ENCODE data around the gene COASY. TPM values are rescaled to one million over a fixed set of nuclear protein-coding genes. Genes with fewer than 3 reads are reported as not detected.

Gene COASY
- 51.7 and 62.7 TPM in 2 replicates for total RNA-seq
- long read RNA-seq, transcript COASY-201 (9 exons, 2,458 nt): minor isoform, 22 of 60 reads
- long read RNA-seq, transcript COASY-202 (10 exons, 2,071 nt): major isoform, 29 of 60 reads
- long read RNA-seq, partial matches to known transcripts: 1 of 60 reads
- long read RNA-seq, other reads (novel, unspliced or antisense): 8 of 60 reads

DNA sequence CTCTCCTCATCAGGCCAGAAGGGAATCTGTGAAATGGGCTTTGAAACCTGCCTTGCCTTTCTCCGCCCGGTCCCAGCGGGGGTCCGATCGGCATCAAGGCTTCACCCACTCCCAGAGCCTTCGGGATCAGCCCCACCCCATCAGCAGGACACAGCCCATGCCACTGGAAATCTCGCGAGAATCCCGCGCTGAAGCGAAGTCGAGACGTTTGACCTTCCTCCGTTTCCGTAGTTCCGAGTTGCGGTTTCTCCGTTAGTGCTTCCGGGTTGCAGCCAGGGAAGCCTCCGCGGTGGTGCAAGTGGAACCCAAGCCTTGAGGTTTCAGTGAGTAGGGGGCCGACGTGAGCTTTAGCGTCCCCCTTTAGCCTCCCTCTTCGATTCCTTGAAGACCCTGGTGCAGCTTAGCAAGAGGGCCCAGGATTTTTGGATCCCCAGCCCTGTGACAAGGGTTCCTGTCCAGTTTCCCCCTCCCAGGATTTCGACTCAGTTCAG, at the start of gene COASY:
Gene COASY (plus strand): TSS at position 252 of the 491 bp plus-strand sequence. CDS start 475 bp downstream, outside the sequence.
- Mint-ChIP-seq H3K9me3 (ENCODE audit: unreplicated experiment) (no peaks in the 10 kb centered on the region), H3K4me3 (ENCODE audit: unreplicated experiment) (peak within 1 kb of the TSS; percentile 88), H3K4me1 (ENCODE audit: unreplicated experiment) (peaks cover 38% of the 10 kb centered on the region), H3K27me3 (ENCODE audit: unreplicated experiment) (no peaks in the 10 kb centered on the region), H3K36me3 (ENCODE audit: unreplicated experiment) (no peaks in the 10 kb centered on the region), H3K27ac (ENCODE audit: unreplicated experiment) (peak within 1 kb of the TSS; percentile 96)
- TF ChIP-seq, protein P1, sequence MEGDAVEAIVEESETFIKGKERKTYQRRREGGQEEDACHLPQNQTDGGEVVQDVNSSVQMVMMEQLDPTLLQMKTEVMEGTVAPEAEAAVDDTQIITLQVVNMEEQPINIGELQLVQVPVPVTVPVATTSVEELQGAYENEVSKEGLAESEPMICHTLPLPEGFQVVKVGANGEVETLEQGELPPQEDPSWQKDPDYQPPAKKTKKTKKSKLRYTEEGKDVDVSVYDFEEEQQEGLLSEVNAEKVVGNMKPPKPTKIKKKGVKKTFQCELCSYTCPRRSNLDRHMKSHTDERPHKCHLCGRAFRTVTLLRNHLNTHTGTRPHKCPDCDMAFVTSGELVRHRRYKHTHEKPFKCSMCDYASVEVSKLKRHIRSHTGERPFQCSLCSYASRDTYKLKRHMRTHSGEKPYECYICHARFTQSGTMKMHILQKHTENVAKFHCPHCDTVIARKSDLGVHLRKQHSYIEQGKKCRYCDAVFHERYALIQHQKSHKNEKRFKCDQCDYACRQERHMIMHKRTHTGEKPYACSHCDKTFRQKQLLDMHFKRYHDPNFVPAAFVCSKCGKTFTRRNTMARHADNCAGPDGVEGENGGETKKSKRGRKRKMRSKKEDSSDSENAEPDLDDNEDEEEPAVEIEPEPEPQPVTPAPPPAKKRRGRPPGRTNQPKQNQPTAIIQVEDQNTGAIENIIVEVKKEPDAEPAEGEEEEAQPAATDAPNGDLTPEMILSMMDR (IDR thresholded peaks at IDR 0.05): no peak
- DNase-seq (ENCODE audit: extremely low spot score, unreplicated experiment): peak; percentile 98

DNA sequence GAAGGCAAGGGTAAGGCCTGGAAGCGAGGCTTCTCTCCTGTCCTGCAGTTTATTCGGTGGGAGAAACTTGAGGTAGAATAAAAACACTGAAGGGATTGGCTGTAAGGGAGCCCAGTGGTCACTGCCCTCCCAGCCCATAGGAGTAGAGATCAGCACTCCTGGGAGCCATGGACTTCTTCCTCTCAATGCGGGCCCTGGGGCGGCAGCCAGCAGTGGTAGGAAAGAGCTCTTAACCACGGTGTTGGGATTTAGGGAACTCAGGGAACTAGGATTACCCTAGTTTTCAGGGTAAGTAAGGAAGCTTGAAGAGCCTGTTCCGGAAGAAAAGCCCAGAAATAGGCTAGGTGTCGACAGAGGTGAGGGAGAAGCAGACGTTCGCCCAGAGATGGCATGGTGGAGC, 49.7 kb upstream of the COASY start:
- peaks cover 25% of the 10 kb centered on the region for H3K36me3 Mint-ChIP-seq (ENCODE audit: unreplicated experiment)
- no peaks in the 10 kb centered on the region for H3K9me3 Mint-ChIP-seq (ENCODE audit: unreplicated experiment)
- H3K27ac Mint-ChIP-seq (ENCODE audit: unreplicated experiment): no peak overlapping the region
- TF ChIP-seq, protein P1 (IDR thresholded peaks at IDR 0.05): no peak
- peaks cover 19% of the 10 kb centered on the region for H3K4me1 Mint-ChIP-seq (ENCODE audit: unreplicated experiment)
- H3K27me3 Mint-ChIP-seq (ENCODE audit: unreplicated experiment): no peaks in the 10 kb centered on the region
- H3K4me3 Mint-ChIP-seq (ENCODE audit: unreplicated experiment): no peak overlapping the region
- DNase-seq (ENCODE audit: extremely low spot score, unreplicated experiment): no peak

DNA sequence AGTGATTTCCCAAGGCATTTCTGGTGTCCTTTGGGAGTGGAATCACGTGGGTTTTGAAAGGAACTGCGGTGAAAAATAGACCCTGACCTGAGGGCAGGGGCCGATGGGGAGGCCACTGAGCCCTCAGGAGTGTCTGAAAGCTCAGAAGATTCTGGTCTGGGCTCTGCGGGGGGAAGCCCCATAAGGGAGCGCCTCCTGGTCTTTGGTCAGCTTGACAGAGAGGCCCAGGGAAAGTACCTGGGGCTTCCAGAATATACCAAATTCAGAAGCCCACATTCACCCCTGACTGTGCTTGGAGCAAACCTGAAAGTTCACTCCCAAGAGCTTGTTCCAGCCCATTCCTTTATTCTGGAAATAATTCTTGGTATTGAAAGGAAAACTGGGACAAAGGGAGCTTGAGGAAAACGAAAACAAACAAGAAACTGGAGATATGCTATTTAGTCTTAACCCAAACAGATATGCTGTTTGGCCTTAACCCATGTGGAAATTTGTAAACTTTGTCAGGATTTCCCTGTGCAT, 49.2 kb upstream of the COASY start:
- Mint-ChIP-seq H3K9me3 (ENCODE audit: unreplicated experiment) (no peaks in the 10 kb centered on the region), H3K27ac (ENCODE audit: unreplicated experiment) (peak overlapping the region; percentile 81), H3K27me3 (ENCODE audit: unreplicated experiment) (no peaks in the 10 kb centered on the region), H3K4me1 (ENCODE audit: unreplicated experiment) (peaks cover 25% of the 10 kb centered on the region), H3K4me3 (ENCODE audit: unreplicated experiment) (no peak overlapping the region), H3K36me3 (ENCODE audit: unreplicated experiment) (peaks cover 25% of the 10 kb centered on the region)
- TF ChIP-seq, protein P1 (IDR thresholded peaks at IDR 0.05): no peak
- DNase-seq (ENCODE audit: extremely low spot score, unreplicated experiment): no peak

DNA sequence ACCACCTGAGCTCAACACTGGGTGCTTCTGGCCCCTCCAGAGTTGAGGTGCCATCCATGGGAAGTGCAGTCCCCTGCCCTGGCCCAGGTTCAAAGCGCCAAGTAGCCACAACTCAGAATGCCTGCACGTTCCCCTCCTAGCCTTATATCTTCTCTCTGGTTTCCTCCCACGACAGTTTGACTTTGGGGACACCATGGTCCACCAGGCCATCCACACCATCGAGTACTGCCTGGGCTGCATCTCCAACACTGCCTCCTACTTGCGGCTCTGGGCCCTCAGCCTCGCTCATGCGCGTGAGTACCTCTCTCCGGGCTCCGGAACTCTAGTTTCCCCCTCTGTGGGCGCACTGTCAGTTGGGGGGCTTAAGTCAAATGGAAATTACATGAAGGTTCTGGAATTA, 48.3 kb upstream of the COASY start:
- H3K4me1 Mint-ChIP-seq (ENCODE audit: unreplicated experiment): peaks cover 34% of the 10 kb centered on the region
- no peaks in the 10 kb centered on the region for H3K27me3 Mint-ChIP-seq (ENCODE audit: unreplicated experiment)
- no peak overlapping the region for H3K27ac Mint-ChIP-seq (ENCODE audit: unreplicated experiment)
- TF ChIP-seq, protein P1 (IDR thresholded peaks at IDR 0.05): no peak
- H3K9me3 Mint-ChIP-seq (ENCODE audit: unreplicated experiment): no peaks in the 10 kb centered on the region
- no peak for DNase-seq (ENCODE audit: extremely low spot score, unreplicated experiment)
- no peak overlapping the region for H3K4me3 Mint-ChIP-seq (ENCODE audit: unreplicated experiment)
- peaks cover 19% of the 10 kb centered on the region for H3K36me3 Mint-ChIP-seq (ENCODE audit: unreplicated experiment)

DNA sequence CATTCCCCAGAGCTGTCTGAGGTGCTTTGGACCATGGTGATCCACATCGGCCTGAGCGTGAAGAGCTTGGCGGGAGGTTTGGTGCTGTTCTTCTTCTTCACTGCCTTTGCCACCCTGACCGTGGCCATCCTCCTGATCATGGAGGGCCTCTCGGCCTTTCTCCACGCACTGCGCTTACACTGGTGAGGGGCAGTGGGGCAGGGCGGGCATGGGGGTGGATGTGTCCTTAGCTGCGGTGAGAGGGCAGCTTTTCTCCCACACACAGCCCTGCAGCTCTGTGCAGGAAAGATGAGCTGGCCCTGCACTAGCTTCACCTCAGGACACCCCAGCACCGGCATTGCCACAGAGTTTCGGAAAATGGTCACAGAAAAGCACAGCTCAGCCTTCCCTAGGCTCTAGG, 47.7 kb upstream of the COASY start:
- H3K9me3 Mint-ChIP-seq (ENCODE audit: unreplicated experiment): no peaks in the 10 kb centered on the region
- TF ChIP-seq, protein P1 (IDR thresholded peaks at IDR 0.05): no peak
- no peaks in the 10 kb centered on the region for H3K27me3 Mint-ChIP-seq (ENCODE audit: unreplicated experiment)
- peaks cover 14% of the 10 kb centered on the region for H3K36me3 Mint-ChIP-seq (ENCODE audit: unreplicated experiment)
- no peak for DNase-seq (ENCODE audit: extremely low spot score, unreplicated experiment)
- no peak overlapping the region for H3K27ac Mint-ChIP-seq (ENCODE audit: unreplicated experiment)
- H3K4me3 Mint-ChIP-seq (ENCODE audit: unreplicated experiment): no peak overlapping the region
- peaks cover 40% of the 10 kb centered on the region for H3K4me1 Mint-ChIP-seq (ENCODE audit: unreplicated experiment)

All from osteocyte (in vitro differentiated cells).